Measurements from ENCODE around the gene PLEKHF1.

Gene PLEKHF1

DNA sequence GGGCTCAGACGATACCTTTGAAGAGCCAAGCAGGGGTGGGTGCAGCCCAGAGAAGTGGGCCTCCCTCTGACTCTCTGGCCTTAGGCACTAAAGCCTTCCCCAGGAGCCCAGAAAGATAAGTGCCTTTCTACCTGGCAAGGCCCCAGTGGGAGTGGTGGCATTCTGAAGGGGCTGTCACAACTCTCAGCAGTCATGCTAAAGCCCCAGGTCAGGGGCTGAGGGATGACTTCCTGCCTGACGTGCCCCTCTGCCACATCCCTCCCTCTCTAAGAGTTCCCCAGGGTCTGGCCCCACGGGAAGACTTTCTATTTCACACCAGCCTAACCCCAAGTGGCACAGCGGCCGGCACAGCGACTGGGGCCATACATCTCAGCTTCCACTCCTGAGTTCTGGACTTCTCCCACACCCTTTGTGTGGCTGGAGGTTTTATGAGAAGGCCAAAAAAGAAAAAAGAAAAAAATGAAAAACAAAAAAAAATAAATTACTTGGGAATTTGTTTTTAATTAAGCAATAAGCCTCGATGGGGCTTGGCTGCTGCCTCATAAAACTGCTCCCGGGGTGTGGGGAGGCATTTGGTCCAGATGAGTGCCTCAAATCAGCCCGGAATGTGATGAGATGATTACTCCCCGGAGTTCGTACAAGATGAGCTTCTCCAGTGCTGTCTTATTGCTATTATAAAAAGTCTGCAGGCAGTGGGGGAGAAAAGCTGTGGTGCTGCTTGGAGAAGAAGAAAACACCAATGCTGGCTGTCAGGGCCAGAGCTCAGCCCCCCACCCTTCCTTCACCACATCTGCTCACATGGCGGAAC is 28.5 kb upstream of the PLEKHF1 start:
- no peak for FAIRE-seq
- TF ChIP-seq POLR2A (IDR thresholded peaks at IDR 0.05; ENCODE audit: low read depth, low read length) (no peak), POLR2AphosphoS5 (IDR thresholded peaks at IDR 0.05; ENCODE audit: low read depth, low read length) (no peak), TAF1 (IDR thresholded peaks at IDR 0.05; ENCODE audit: borderline replicate concordance, low read depth, low read length) (no peak)

DNA sequence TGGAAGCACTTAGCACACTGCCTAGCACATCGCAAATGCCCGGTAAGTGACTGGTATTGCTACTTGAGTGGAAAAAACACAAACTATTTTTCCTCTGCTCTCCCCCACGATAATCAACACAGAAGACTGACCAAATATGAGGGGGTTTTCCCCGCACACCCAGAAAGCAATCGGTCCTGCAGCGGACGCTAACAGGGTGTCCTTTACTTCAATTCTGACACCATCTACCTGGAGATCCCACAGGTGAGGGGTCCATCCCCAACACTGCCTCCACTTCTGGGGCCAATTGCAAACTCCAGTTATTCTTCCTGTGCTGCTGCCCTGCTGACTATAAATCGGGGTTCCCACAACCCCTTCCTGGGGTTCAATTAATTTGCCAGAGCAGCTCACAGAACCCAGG is 26.2 kb upstream of the PLEKHF1 start:
- FAIRE-seq (no peak), DNase-seq (ENCODE audit: insufficient read length) (no peak)
- TF ChIP-seq TAF1 (IDR thresholded peaks at IDR 0.05; ENCODE audit: borderline replicate concordance, low read depth, low read length) (no peak), POLR2A (IDR thresholded peaks at IDR 0.05; ENCODE audit: low read depth, low read length) (no peak), POLR2AphosphoS5 (IDR thresholded peaks at IDR 0.05; ENCODE audit: low read depth, low read length) (no peak)

More for the DNA sequence above, 28.5 kb upstream of the PLEKHF1 start:
- no peak for DNase-seq (ENCODE audit: insufficient read length)

DNA sequence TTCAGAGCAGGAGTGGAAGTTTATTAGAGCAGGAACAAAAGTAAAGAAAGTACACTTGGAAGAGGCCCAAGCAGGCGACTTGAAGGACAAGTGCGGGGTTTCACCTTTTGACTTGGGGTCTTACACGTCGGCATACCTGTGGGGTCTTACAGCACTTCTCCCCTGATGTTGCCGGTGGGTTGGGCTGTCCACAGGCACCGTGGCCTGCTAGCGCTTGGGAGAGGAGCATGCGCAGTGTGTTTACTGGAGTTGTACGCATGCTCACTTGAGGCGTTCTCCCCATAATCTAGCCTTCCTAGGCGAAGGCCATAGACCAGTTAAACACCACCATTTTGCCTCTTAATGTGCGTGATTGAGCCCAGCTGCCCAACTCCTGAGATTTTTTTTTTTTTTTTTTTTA is 25.0 kb upstream of the PLEKHF1 start:
- DNase-seq (ENCODE audit: insufficient read length): no peak
- TF ChIP-seq POLR2AphosphoS5 (IDR thresholded peaks at IDR 0.05; ENCODE audit: low read depth, low read length) (no peak), TAF1 (IDR thresholded peaks at IDR 0.05; ENCODE audit: borderline replicate concordance, low read depth, low read length) (no peak), POLR2A (IDR thresholded peaks at IDR 0.05; ENCODE audit: low read depth, low read length) (no peak)
- no peak for FAIRE-seq

DNA sequence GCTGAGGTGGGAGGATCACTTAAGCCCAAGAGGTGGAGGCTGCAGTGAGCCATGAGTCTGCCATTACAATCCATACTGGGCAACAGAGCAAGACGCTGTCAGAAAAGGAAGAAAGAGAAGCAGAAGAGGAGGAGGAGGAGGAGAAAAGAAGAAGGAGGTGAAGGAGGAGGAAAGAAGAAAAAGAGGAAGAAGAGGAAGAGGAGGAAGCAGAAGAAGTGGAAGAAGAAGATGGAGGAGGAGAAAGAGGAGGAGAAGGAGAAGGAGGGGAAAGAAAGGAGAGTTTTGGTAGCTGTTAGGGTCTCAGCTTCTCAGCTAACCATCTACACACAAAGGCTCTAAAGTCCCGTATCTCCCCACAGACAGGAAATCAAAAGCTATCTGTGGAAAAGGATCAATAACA is 23.7 kb upstream of the PLEKHF1 start:
- FAIRE-seq: no peak
- TF ChIP-seq TAF1 (IDR thresholded peaks at IDR 0.05; ENCODE audit: borderline replicate concordance, low read depth, low read length): no peak
- TF ChIP-seq POLR2AphosphoS5 (IDR thresholded peaks at IDR 0.05; ENCODE audit: low read depth, low read length): no peak
- TF ChIP-seq POLR2A (IDR thresholded peaks at IDR 0.05; ENCODE audit: low read depth, low read length): no peak
- no peak for DNase-seq (ENCODE audit: insufficient read length)

DNA sequence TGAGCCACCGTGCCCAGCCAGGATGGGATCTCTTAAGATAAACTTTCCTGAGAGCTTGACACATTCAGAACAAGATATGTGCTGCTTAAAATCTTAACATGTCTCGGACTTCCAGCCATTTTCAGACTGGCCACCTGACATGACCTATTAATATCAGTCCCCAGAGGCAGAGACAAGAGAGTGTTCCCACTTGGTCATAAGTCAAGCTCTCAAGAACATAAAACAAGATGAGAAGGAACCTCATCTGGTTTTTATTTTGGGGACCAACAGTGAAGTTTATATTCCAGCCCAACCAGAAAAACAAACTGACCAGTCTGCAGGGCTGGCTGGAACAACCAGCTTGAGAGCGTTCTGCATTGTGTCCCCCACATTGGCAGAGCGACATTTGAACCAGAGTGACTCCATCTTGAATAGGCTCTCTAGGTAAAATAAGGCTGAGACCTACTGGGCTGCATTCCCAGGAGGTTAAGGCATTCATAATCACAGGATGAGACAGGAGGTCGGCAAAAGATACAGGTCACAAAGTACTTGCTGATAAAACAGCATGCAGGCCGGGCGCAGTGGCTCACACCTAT is 21.8 kb upstream of the PLEKHF1 start:
- TF ChIP-seq TAF1 (IDR thresholded peaks at IDR 0.05; ENCODE audit: borderline replicate concordance, low read depth, low read length): no peak
- no peak for TF ChIP-seq POLR2AphosphoS5 (IDR thresholded peaks at IDR 0.05; ENCODE audit: low read depth, low read length)
- TF ChIP-seq POLR2A (IDR thresholded peaks at IDR 0.05; ENCODE audit: low read depth, low read length): no peak
- FAIRE-seq: no peak
- DNase-seq (ENCODE audit: insufficient read length): no peak

DNA sequence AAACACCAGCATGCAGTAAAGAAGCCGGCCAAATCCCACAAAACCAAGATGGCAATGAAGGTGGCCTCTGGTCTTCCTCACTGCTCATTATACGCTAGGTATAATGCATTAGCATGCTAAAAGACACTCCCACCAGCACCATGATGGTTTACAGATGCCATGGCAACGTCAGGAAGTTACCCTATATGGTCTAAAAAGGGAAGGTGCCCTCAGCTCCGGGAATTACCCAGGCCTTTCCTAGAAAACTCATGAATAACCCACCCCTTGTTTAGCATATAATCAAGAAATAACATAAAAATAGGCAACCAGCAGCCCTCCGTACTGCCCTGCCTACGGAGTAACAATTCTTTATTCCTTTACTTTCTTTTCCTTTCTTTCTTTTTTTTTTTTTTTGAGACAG is 21.1 kb upstream of the PLEKHF1 start:
- DNase-seq (ENCODE audit: insufficient read length) (no peak), FAIRE-seq (no peak)
- TF ChIP-seq TAF1 (IDR thresholded peaks at IDR 0.05; ENCODE audit: borderline replicate concordance, low read depth, low read length): no peak
- TF ChIP-seq POLR2A (IDR thresholded peaks at IDR 0.05; ENCODE audit: low read depth, low read length): no peak
- no peak for TF ChIP-seq POLR2AphosphoS5 (IDR thresholded peaks at IDR 0.05; ENCODE audit: low read depth, low read length)

DNA sequence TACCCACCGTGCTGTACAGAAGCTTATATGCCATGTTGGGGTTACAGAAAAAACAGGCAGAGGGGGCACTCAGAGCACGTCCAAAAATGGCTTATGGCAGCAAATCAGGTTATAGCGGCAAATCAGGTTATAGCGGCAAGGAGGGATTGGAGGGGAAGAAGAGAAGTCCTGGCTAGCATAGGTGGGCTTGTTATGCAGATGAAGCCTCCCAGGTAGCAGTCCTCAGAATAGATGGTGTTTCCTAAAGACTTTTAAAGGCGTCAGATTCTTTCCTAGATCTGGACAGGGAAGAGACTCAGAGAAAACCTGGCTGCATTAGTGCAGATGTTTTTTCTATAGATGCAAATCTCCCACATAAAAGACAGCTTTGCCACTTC is 19.8 kb upstream of the PLEKHF1 start:
- no peak for TF ChIP-seq POLR2AphosphoS5 (IDR thresholded peaks at IDR 0.05; ENCODE audit: low read depth, low read length)
- no peak for FAIRE-seq
- DNase-seq (ENCODE audit: insufficient read length): no peak

DNA sequence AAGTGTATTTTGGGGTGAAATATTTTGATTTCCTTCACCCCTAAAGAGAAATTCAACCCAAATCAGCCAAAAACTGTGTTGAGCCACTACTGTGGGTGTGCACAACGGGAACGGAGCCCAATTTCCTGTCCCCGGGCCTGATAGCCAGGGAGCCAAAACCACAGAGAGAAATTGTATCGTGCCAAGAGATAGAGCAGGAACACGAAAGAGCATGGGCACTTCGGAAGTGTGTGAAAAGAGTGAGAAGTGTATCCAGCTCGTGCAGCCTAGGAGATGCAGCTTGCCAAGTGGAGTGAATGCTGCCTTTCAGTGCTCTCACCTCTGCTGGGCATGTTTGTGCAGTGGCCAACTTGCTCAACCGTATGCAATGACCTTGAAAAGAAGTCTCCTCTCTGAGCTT is 19.4 kb upstream of the PLEKHF1 start:
- no peak for DNase-seq (ENCODE audit: insufficient read length)
- TF ChIP-seq POLR2AphosphoS5 (IDR thresholded peaks at IDR 0.05; ENCODE audit: low read depth, low read length) (no peak), POLR2A (IDR thresholded peaks at IDR 0.05; ENCODE audit: low read depth, low read length) (no peak), TAF1 (IDR thresholded peaks at IDR 0.05; ENCODE audit: borderline replicate concordance, low read depth, low read length) (no peak)
- peak; percentile 78 for FAIRE-seq

DNA sequence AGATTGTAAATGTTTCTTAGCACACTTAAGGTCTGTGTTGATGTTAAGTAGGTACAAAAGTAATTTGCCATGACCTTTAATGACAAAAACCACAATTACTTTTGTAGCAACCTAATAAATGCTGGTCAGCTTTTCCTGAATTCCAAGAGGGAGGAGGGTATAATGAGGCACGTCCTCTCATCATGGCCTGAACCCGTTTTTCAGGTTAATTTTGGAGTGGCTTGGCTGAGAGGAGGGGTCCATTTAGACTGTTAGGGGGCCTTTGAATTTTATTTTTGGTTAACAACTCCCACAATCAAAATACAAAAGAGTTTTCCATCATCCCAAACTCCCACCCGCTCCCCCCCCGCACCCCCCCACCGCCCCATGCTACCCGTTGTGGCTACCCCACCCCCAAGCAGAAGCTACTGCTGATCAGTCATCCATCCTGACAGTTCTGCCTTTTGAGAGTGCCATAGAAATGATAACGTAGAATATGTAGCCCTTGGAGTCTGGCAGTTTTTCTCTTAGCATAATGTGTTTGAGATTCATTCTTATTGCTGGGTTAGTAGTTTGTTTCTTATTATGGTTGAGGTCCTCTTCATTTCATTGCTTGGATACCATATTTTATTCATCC is 14.4 kb upstream of the PLEKHF1 start:
- DNase-seq (ENCODE audit: insufficient read length): no peak
- FAIRE-seq: no peak
- no peak for TF ChIP-seq POLR2A (IDR thresholded peaks at IDR 0.05; ENCODE audit: low read depth, low read length)

DNA sequence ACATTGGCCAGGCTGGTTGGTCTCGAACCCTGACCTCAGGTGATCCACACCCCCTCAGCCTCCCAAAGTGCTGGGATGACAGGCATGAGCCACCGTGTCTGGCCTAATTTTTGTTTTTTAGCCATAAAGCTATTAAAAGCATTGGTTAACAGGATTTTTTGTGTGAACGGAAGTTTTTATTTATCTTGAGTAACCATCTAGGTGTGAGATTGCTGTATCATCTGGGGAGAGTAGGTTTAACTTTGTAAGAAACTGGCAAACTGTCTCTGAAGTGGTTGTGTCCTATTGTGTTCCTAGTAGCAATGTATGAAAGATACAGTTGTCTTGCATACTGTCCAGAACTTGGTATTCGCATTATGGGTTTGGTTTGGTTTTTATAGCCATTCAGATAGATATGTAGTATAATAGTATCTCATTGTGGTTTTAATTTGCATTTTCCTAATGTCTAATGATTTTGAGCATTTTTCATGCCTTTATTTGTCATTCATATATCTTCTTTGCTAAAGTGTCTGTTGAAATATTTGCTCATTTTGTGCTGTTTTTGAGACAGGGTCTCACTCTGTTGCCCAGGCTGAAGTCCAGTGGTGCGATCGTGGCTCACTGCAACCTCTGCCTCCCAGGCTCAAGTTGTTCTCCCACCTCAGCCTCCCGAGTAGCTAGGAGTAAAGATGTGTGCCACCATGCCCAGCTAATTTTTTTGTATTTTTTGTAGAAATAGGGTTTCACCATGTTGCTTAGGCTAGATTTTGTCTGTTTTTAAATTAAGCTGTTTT is 13.5 kb upstream of the PLEKHF1 start:
- no peak for TF ChIP-seq TAF1 (IDR thresholded peaks at IDR 0.05; ENCODE audit: borderline replicate concordance, low read depth, low read length)
- no peak for TF ChIP-seq POLR2AphosphoS5 (IDR thresholded peaks at IDR 0.05; ENCODE audit: low read depth, low read length)
- no peak for TF ChIP-seq POLR2A (IDR thresholded peaks at IDR 0.05; ENCODE audit: low read depth, low read length)
- no peak for FAIRE-seq
- no peak for DNase-seq (ENCODE audit: insufficient read length)

DNA sequence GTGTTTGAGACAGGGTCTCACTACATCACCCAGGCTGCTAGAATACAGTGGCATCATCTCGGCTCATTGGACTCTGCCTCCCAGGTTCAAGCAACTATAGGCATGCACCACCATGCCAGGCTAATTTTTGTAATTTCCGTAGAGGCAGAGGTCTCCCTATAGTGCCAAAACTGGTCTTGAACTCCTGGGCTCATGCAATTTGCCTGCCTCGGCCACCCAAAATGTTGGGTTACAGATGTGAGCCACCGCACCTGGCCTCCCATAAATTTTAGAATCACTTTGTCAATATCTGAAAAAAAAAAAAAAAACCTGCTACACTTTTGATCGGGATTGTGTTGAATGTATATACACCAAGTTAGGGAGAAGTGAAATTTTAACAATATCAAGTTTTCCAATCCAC is 11.9 kb upstream of the PLEKHF1 start:
- DNase-seq (ENCODE audit: insufficient read length) (no peak), FAIRE-seq (no peak)

More for the DNA sequence above, 11.9 kb upstream of the PLEKHF1 start:
- TF ChIP-seq POLR2AphosphoS5 (IDR thresholded peaks at IDR 0.05; ENCODE audit: low read depth, low read length) (no peak), TAF1 (IDR thresholded peaks at IDR 0.05; ENCODE audit: borderline replicate concordance, low read depth, low read length) (no peak), POLR2A (IDR thresholded peaks at IDR 0.05; ENCODE audit: low read depth, low read length) (no peak)

Data from GM12892 (cell line).